ENCODE results near the gene LMAN1L. TPM values are rescaled to one million over a fixed set of nuclear protein-coding genes. Genes with fewer than 3 reads are reported as not detected.

Gene LMAN1L
- total and polyA plus RNA-seq, 9 donors, result not detected

GRCh38 chr15:74821790-74822158, 9.1 kb downstream of the LMAN1L start:
- H3K36me3 ChIP-seq, result no peaks in the 10 kb centered on the region
- no peaks in the 10 kb centered on the region for H3K27me3 ChIP-seq
- DNase-seq, result no peak
- no peak overlapping the region for H3K4me3 ChIP-seq
- no peak overlapping the region for H3K27ac ChIP-seq
- intact Hi-C loops (cut with DNase I), result no loop called here
- H3K9me3 ChIP-seq, result no peaks in the 10 kb centered on the region
- WGBS, 3 donors, result 79 to 85% (median 80%) methylated on average over 7 of the region's 7 CpGs
- H3K4me1 ChIP-seq (ENCODE audit: insufficient read depth), result peaks cover 3% of the 10 kb centered on the region
- TF ChIP-seq POLR2A (IDR thresholded peaks at IDR 0.05), result no peak
- no peak for TF ChIP-seq EP300 (IDR thresholded peaks at IDR 0.05)
- no peak for TF ChIP-seq CTCF (IDR thresholded peaks at IDR 0.05)

GRCh38 chr15:74822233-74822632, 9.6 kb downstream of the LMAN1L start:
- TF ChIP-seq EP300 (IDR thresholded peaks at IDR 0.05) (no peak), CTCF (IDR thresholded peaks at IDR 0.05) (no peak), POLR2A (IDR thresholded peaks at IDR 0.05) (no peak)
- 83 to 92% (median 85%) methylated on average over 4 of the region's 4 CpGs for WGBS, 3 donors

GRCh38 chr15:74823324-74823723, 10.7 kb downstream of the LMAN1L start:
- WGBS, 3 donors, result 71 to 78% (median 73%) methylated on average over 6 of the region's 6 CpGs
- no peak for TF ChIP-seq CTCF (IDR thresholded peaks at IDR 0.05)
- TF ChIP-seq EP300 (IDR thresholded peaks at IDR 0.05), result no peak
- no peak for TF ChIP-seq POLR2A (IDR thresholded peaks at IDR 0.05)
- DNase-seq, result no peak
- Histone ChIP-seq H3K4me3 (no peak overlapping the region), H3K36me3 (no peaks in the 10 kb centered on the region), H3K4me1 (ENCODE audit: insufficient read depth) (peaks cover 3% of the 10 kb centered on the region), H3K9me3 (no peaks in the 10 kb centered on the region), H3K27me3 (no peaks in the 10 kb centered on the region), H3K27ac (no peak overlapping the region)
- intact Hi-C loops (cut with DNase I), result no loop called here

More at GRCh38 chr15:74822233-74822632, 9.6 kb downstream of the LMAN1L start:
- DNase-seq, result no peak
- Histone ChIP-seq H3K27me3 (no peaks in the 10 kb centered on the region), H3K9me3 (no peaks in the 10 kb centered on the region), H3K4me3 (no peak overlapping the region), H3K27ac (no peak overlapping the region), H3K4me1 (ENCODE audit: insufficient read depth) (peaks cover 3% of the 10 kb centered on the region), H3K36me3 (no peaks in the 10 kb centered on the region)
- intact Hi-C loops (cut with DNase I), result no loop called here

GRCh38 chr15:74824976-74825375, 12.3 kb downstream of the LMAN1L start:
- 67 to 73% (median 71%) methylated on average over 7 of the region's 7 CpGs for WGBS, 3 donors
- intact Hi-C loops (cut with DNase I), result no loop called here
- TF ChIP-seq CTCF (IDR thresholded peaks at IDR 0.05), result no peak
- no peak for TF ChIP-seq POLR2A (IDR thresholded peaks at IDR 0.05)
- TF ChIP-seq EP300 (IDR thresholded peaks at IDR 0.05), result no peak

More at GRCh38 chr15:74824976-74825375, 12.3 kb downstream of the LMAN1L start:
- peaks cover 3% of the 10 kb centered on the region for H3K4me1 ChIP-seq (ENCODE audit: insufficient read depth)
- H3K4me3 ChIP-seq, result no peak overlapping the region
- H3K27me3 ChIP-seq, result no peaks in the 10 kb centered on the region
- no peak for DNase-seq
- H3K27ac ChIP-seq, result no peak overlapping the region
- no peaks in the 10 kb centered on the region for H3K36me3 ChIP-seq
- H3K9me3 ChIP-seq, result no peaks in the 10 kb centered on the region

Measured in ovary (tissue), 9 donors.